Measurements from ENCODE around the gene HOXD3.

Gene HOXD3

GRCh38 chr2:176212276-176212675, 55.2 kb downstream of the HOXD3 start:
- DNase-seq (ENCODE audit: low spot score) = no peak

GRCh38 chr2:176213406-176213805, 56.3 kb downstream of the HOXD3 start:
- no peak for DNase-seq (ENCODE audit: low spot score)

All from germinal center (tissue), 1 donor.